Mucosa of stomach (tissue), 1 donor: ENCODE data around the gene DOK3.
A peak's percentile ranks its signal among the peaks of the same experiment; 100 is the strongest.

Experiments used
- H3K27me3 ChIP-seq: one replicate; pipeline ENCODE4 v1.7.0; 2013; ENCODE audit warnings: mild to moderate bottlenecking, low read length; ENCODE audit not compliant: control insufficient read depth, insufficient read depth
- H3K36me3 ChIP-seq: one replicate; pipeline ENCODE4 v1.7.0; 2013; ENCODE audit warnings: low read length; ENCODE audit not compliant: control insufficient read depth, insufficient read depth
- H3K4me1 ChIP-seq: one replicate; pipeline ENCODE4 v1.7.0; 2013; ENCODE audit warnings: mild to moderate bottlenecking, low read length; ENCODE audit not compliant: control insufficient read depth, insufficient read depth
- H3K4me3 ChIP-seq: one replicate; pipeline ENCODE4 v1.7.0; 2013; ENCODE audit warnings: low read length
- H3K9ac ChIP-seq: one replicate; pipeline ENCODE4 v1.7.0; 2013; ENCODE audit warnings: mild to moderate bottlenecking, low read length, moderate library complexity
- H3K9me3 ChIP-seq: one replicate; pipeline ENCODE4 v1.7.0; 2013; ENCODE audit warnings: mild to moderate bottlenecking, low read length, moderate library complexity; ENCODE audit not compliant: control insufficient read depth
- donor health status: Pancreatic carcinoma.

Gene DOK3

GRCh38 chr5:177498013-177498787 lies 11.4 kb downstream of the DOK3 start:
- peak overlapping the region; percentile 80 for H3K4me3 ChIP-seq
- H3K27me3 ChIP-seq = peaks cover 19% of the 10 kb centered on the region
- H3K9me3 ChIP-seq = no peaks in the 10 kb centered on the region
- peaks cover 43% of the 10 kb centered on the region for H3K4me1 ChIP-seq
- H3K9ac ChIP-seq = peak overlapping the region; percentile 62
- H3K36me3 ChIP-seq = no peaks in the 10 kb centered on the region

- Histone ChIP-seq H3K4me3 (peak within 1 kb of the TSS; percentile 80), H3K27me3 (peaks cover 19% of the 10 kb centered on the region), H3K36me3 (no peaks in the 10 kb centered on the region), H3K9ac (peak within 1 kb of the TSS; percentile 74), H3K9me3 (no peaks in the 10 kb centered on the region), H3K4me1 (peaks cover 47% of the 10 kb centered on the region)
Measured at GRCh38 chr5:177497292-177498012, 12.2 kb downstream of the DOK3 start, which contains the start of gene PDLIM7. Gene PDLIM7 (minus strand): TSS chr5:177497604. CDS start chr5:177496512, 1,092 bp downstream.

GRCh38 chr5:177496727-177497291 lies 12.8 kb downstream of the DOK3 start:
- H3K4me1 ChIP-seq = peaks cover 47% of the 10 kb centered on the region
- H3K27me3 ChIP-seq = peaks cover 19% of the 10 kb centered on the region
- peak overlapping the region; percentile 74 for H3K9ac ChIP-seq
- no peaks in the 10 kb centered on the region for H3K36me3 ChIP-seq
- H3K4me3 ChIP-seq = peak overlapping the region; percentile 80
- no peaks in the 10 kb centered on the region for H3K9me3 ChIP-seq

GRCh38 chr5:177496070-177496726 lies 13.4 kb downstream of the DOK3 start:
- Histone ChIP-seq H3K4me3 (no peak overlapping the region), H3K36me3 (no peaks in the 10 kb centered on the region), H3K9ac (peak overlapping the region; percentile 74), H3K4me1 (peaks cover 47% of the 10 kb centered on the region), H3K27me3 (peaks cover 19% of the 10 kb centered on the region), H3K9me3 (no peaks in the 10 kb centered on the region)

- Histone ChIP-seq H3K9ac (peak overlapping the region; percentile 74), H3K4me3 (no peak overlapping the region), H3K4me1 (peaks cover 41% of the 10 kb centered on the region)
Measured at GRCh38 chr5:177495243-177496060, 14.2 kb downstream of the DOK3 start.

GRCh38 chr5:177494346-177495195 lies 15.1 kb downstream of the DOK3 start:
- no peak overlapping the region for H3K4me3 ChIP-seq
- no peaks in the 10 kb centered on the region for H3K36me3 ChIP-seq
- H3K4me1 ChIP-seq = peaks cover 42% of the 10 kb centered on the region
- H3K27me3 ChIP-seq = peaks cover 19% of the 10 kb centered on the region
- H3K9me3 ChIP-seq = no peaks in the 10 kb centered on the region
- H3K9ac ChIP-seq = no peak overlapping the region

More at GRCh38 chr5:177495243-177496060, 14.2 kb downstream of the DOK3 start:
- H3K36me3 ChIP-seq = no peaks in the 10 kb centered on the region
- H3K27me3 ChIP-seq = peaks cover 19% of the 10 kb centered on the region
- no peaks in the 10 kb centered on the region for H3K9me3 ChIP-seq

- Histone ChIP-seq H3K9ac (no peak overlapping the region), H3K4me1 (peaks cover 49% of the 10 kb centered on the region), H3K27me3 (peaks cover 19% of the 10 kb centered on the region), H3K9me3 (no peaks in the 10 kb centered on the region), H3K36me3 (no peaks in the 10 kb centered on the region), H3K4me3 (no peak overlapping the region)
Measured at GRCh38 chr5:177493795-177494345, 15.8 kb downstream of the DOK3 start.

- Histone ChIP-seq H3K9me3 (no peaks in the 10 kb centered on the region), H3K9ac (no peak overlapping the region), H3K27me3 (peaks cover 10% of the 10 kb centered on the region), H3K4me3 (no peak overlapping the region), H3K4me1 (peaks cover 41% of the 10 kb centered on the region), H3K36me3 (no peaks in the 10 kb centered on the region)
Measured at GRCh38 chr5:177492841-177493240, 16.8 kb downstream of the DOK3 start.

GRCh38 chr5:177491983-177492746 lies 17.5 kb downstream of the DOK3 start:
- Histone ChIP-seq H3K4me1 (peaks cover 39% of the 10 kb centered on the region), H3K4me3 (no peak overlapping the region), H3K36me3 (peaks cover 6% of the 10 kb centered on the region)

DNA sequence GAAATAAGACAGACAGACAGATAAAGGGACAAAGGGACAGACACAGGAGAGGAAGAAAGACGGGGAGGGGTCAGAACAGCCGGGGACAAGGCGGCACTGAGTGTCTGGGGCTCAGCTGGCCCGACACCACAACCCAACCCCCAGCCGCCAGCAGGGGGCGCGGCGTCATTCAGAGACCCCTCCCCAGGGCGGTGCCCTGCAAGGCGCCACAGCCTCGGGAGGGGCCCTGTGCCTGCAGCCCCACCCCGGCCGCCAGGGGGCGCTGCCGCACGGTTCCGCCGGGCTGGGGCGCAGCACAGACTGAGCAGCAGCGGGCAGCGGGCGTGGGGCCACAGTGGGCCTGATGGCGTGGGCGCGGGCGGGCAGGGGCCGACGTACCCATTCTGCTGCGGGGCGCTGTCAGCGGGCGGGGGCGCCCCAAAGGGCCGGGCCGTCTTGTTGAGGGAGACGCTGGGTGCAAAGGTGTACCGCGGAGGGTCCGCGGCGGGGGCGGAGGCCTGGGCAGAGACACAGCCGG lies 18.1 kb downstream of the DOK3 start:
- Histone ChIP-seq H3K9me3 (no peaks in the 10 kb centered on the region), H3K9ac (no peak overlapping the region), H3K27me3 (peaks cover 7% of the 10 kb centered on the region), H3K4me1 (peaks cover 38% of the 10 kb centered on the region), H3K4me3 (no peak overlapping the region), H3K36me3 (peaks cover 6% of the 10 kb centered on the region)

More at GRCh38 chr5:177491983-177492746, 17.5 kb downstream of the DOK3 start:
- Histone ChIP-seq H3K9me3 (no peaks in the 10 kb centered on the region), H3K27me3 (peaks cover 8% of the 10 kb centered on the region), H3K9ac (no peak overlapping the region)
